OCI-LY3 (cell line): ENCODE results near the gene OPHN1.

Experiments
- H2AFZ ChIP-seq: fragments of 200-600, 300-600 bp; shearing (Covaris generic); 2 replicates; pipeline ENCODE4 v1.6.0; 2014; ENCODE audit warnings: antibody characterized with exemption, low read depth, low read length
- H3K27ac ChIP-seq: fragments of 200-600, 300-600 bp; sonication (generic); 2 replicates; pipeline ENCODE4 v1.5.1; 2014; ENCODE audit warnings: mild to moderate bottlenecking, low read length, moderate library complexity, mixed read lengths
- H3K27me3 ChIP-seq: fragments of 200-600, 300-600 bp; sonication (generic); 2 replicates; pipeline ENCODE4 v1.6.1; 2014; ENCODE audit warnings: low read depth, low read length, mixed read lengths
- H3K36me3 ChIP-seq: fragments of 200-600, 300-600 bp; sonication (generic); replicated peaks from 2 replicates; pipeline ENCODE3; 2014; ENCODE audit warnings: low read depth, low read length, mixed read lengths
- H3K4me1 ChIP-seq: fragments of 300-600, 200-600 bp; sonication (generic); 2 replicates; pipeline ENCODE4 v1.6.1; 2014; ENCODE audit warnings: low read length, mixed read lengths
- H3K4me2 ChIP-seq: fragments of 200-600, 300-600 bp; sonication (generic); 2 replicates; pipeline ENCODE4 v1.6.1; 2014; ENCODE audit warnings: low read length, mixed read lengths
- H3K4me3 ChIP-seq: fragments of 300-600, 200-600 bp; sonication (generic); 2 replicates; pipeline ENCODE4 v1.5.1; 2014; ENCODE audit warnings: antibody characterized with exemption, mild to moderate bottlenecking, low read length, moderate library complexity
- H3K79me2 ChIP-seq: fragments of 300-600, 200-600 bp; shearing (Covaris generic); 2 replicates; pipeline ENCODE4 v1.6.1; 2014; ENCODE audit warnings: mild to moderate bottlenecking, low read length, mixed read lengths
- H3K9ac ChIP-seq: fragments of 300-600, 200-600 bp; shearing (Covaris generic); 2 replicates; pipeline ENCODE4 v1.6.0; 2014; ENCODE audit warnings: mild to moderate bottlenecking, low read length, moderate library complexity
- H3K9me3 ChIP-seq: fragments of 200-600, 300-600 bp; shearing (Covaris generic); 2 replicates; pipeline ENCODE4 v1.6.1; 2014; ENCODE audit warnings: low read length, mixed read lengths; ENCODE audit not compliant: insufficient read depth
- H4K20me1 ChIP-seq: fragments of 200-600, 300-600 bp; sonication (generic); 2 replicates; pipeline ENCODE4 v1.6.1; 2016; ENCODE audit warnings: low read length, mixed read lengths; ENCODE audit not compliant: insufficient read depth
- CTCF ChIP-seq: fragments of 200-600, 300-600 bp; sonication (generic); IDR thresholded peaks from 2 replicates; pipeline ENCODE4 v1.5.1; 2014; ENCODE audit warnings: antibody characterized with exemption, low read length, low read depth
- EZH2phosphoT487 ChIP-seq: fragments of 200-600 bp; shearing (Covaris generic); IDR thresholded peaks from 2 replicates; pipeline ENCODE4 v1.6.1; 2018; ENCODE audit warnings: antibody characterized with exemption, mixed run types, low read depth

The OPHN1 gene

DNA sequence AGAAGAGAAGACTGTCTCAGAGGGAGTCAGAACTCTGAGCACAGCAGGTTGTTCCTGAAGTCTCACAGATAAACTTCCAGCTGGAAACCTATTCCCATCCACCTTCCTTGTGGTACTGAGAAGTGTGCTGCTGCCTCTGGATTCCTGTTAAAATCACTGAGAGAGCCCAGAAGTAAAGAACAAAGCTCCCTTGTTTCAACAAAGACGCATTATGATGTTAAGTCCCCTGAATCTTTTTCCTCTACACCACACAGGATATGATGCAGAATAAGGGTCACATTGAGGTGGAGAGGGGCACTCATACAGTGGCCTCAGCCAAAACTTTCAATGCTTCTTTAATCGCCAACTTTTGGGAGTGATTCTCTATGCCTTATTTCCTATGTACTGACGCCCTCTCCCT is 321.0 kb downstream of the OPHN1 start:
- peaks cover 18% of the 10 kb centered on the region for H3K4me1 ChIP-seq
- H3K4me3 ChIP-seq: no peak overlapping the region
- TF ChIP-seq EZH2phosphoT487: no peak
- no peak for TF ChIP-seq CTCF

DNA sequence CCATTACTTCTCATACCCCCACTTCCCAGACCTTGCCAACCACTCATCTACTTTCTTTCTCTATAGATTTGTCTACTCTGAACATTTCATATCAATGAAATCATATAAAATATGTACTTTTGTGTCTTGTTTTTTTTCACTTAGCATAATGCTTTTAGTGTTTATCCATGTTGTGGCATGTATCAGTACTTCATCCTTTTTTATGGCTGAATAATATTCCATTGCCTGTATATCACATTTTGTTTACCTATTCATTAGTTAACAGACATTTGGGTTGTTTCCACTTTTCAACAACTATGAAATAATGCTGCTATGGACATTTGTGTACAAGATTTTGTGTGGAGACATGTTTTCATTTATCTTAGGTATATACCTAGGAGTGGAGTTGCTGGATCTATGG is 324.1 kb downstream of the OPHN1 start:
- no peak overlapping the region for H3K9ac ChIP-seq
- TF ChIP-seq EZH2phosphoT487: no peak
- no peak for TF ChIP-seq CTCF
- H2AFZ ChIP-seq: no peak overlapping the region
- H3K79me2 ChIP-seq: no peaks in the 10 kb centered on the region
- H3K27ac ChIP-seq: no peak overlapping the region
- no peaks in the 10 kb centered on the region for H3K36me3 ChIP-seq
- no peaks in the 10 kb centered on the region for H3K27me3 ChIP-seq
- H4K20me1 ChIP-seq: no peaks in the 10 kb centered on the region
- H3K4me1 ChIP-seq: peaks cover 4% of the 10 kb centered on the region
- no peak overlapping the region for H3K4me3 ChIP-seq
- H3K9me3 ChIP-seq: no peaks in the 10 kb centered on the region
- no peak overlapping the region for H3K4me2 ChIP-seq

More for the DNA sequence above, 321.0 kb downstream of the OPHN1 start:
- H3K9ac ChIP-seq: no peak overlapping the region
- no peaks in the 10 kb centered on the region for H4K20me1 ChIP-seq
- H3K36me3 ChIP-seq: no peaks in the 10 kb centered on the region
- H3K27me3 ChIP-seq: peaks cover 8% of the 10 kb centered on the region; the same call in 1 of the 2 replicates
- H3K9me3 ChIP-seq: no peaks in the 10 kb centered on the region
- no peak overlapping the region for H3K27ac ChIP-seq
- no peak overlapping the region for H2AFZ ChIP-seq
- no peak overlapping the region for H3K4me2 ChIP-seq
- no peaks in the 10 kb centered on the region for H3K79me2 ChIP-seq

DNA sequence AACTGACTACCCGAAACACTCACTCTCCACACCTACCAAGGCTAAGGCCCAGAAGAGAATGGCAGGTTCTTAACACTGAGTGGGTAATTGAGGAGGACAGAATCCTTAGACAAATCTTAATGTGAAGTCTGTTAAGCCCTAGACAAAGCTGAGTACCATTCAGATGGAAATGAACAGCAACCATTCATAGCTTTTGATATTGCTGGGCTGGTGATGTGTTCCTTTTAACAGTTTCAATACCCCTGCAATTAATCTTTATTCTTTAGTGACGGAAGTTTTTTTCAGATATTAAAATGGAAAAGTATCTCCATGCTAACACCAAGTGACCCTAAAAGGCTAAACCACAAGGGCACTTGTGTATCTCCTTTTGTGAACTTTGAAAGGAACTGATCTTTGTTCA is 334.9 kb downstream of the OPHN1 start:
- Histone ChIP-seq H3K9ac (no peak overlapping the region), H3K9me3 (no peaks in the 10 kb centered on the region), H3K4me1 (no peaks in the 10 kb centered on the region), H3K4me2 (no peak overlapping the region), H3K79me2 (no peaks in the 10 kb centered on the region), H3K4me3 (no peak overlapping the region), H3K27ac (no peak overlapping the region), H3K27me3 (no peaks in the 10 kb centered on the region), H3K36me3 (no peaks in the 10 kb centered on the region), H2AFZ (no peak overlapping the region), H4K20me1 (no peaks in the 10 kb centered on the region)
- no peak for TF ChIP-seq CTCF
- no peak for TF ChIP-seq EZH2phosphoT487

GRCh38 chrX:68090266-68090665 is 343.0 kb downstream of the OPHN1 start:
- TF ChIP-seq EZH2phosphoT487: no peak
- peak; percentile 24; the same call in 1 of the 2 replicates for TF ChIP-seq CTCF
- H3K4me1 ChIP-seq: no peaks in the 10 kb centered on the region
- no peak overlapping the region for H3K9ac ChIP-seq

More at GRCh38 chrX:68090266-68090665, 343.0 kb downstream of the OPHN1 start:
- H3K9me3 ChIP-seq: no peaks in the 10 kb centered on the region
- H3K79me2 ChIP-seq: no peaks in the 10 kb centered on the region
- no peak overlapping the region for H3K4me3 ChIP-seq
- H3K27ac ChIP-seq: no peak overlapping the region
- H3K36me3 ChIP-seq: no peaks in the 10 kb centered on the region
- peaks cover 4% of the 10 kb centered on the region for H3K27me3 ChIP-seq
- no peaks in the 10 kb centered on the region for H4K20me1 ChIP-seq
- no peak overlapping the region for H2AFZ ChIP-seq
- H3K4me2 ChIP-seq: no peak overlapping the region
